Trophoblast cell (in vitro differentiated cells and primary cell): ENCODE data around the gene BACH2.
A peak's percentile ranks its signal among the peaks of the same experiment; 100 is the strongest.

Source experiments
- DNase-seq, 2 donors: peaks; one replicate each; pipeline ENCODE4 v3.0.0-alpha.2; 2016
- H2AFZ ChIP-seq: 2 replicates; pipeline ENCODE4 v1.6.1; 2013; ENCODE audit warnings: low read length, moderate library complexity, mild to moderate bottlenecking; ENCODE audit not compliant: insufficient read depth, poor library complexity
- H2AK5ac ChIP-seq: 2 replicates; pipeline ENCODE4 v1.6.1; 2013; ENCODE audit warnings: mild to moderate bottlenecking, low read length
- H2BK120ac ChIP-seq: 2 replicates; pipeline ENCODE4 v1.6.1; 2013; ENCODE audit warnings: low read length, mild to moderate bottlenecking, moderate library complexity; ENCODE audit not compliant: insufficient read depth, poor library complexity
- H2BK12ac ChIP-seq: 2 replicates; pipeline ENCODE4 v1.6.1; 2013; ENCODE audit warnings: mild to moderate bottlenecking, low read length, moderate library complexity
- H2BK5ac ChIP-seq: 2 replicates; pipeline ENCODE4 v1.6.1; 2013; ENCODE audit warnings: low read length, low read depth, moderate library complexity, mild to moderate bottlenecking; ENCODE audit not compliant: poor library complexity
- H3K14ac ChIP-seq: 2 replicates; pipeline ENCODE4 v1.6.1; 2013; ENCODE audit warnings: mild to moderate bottlenecking, low read length
- H3K18ac ChIP-seq: 2 replicates; pipeline ENCODE4 v1.6.1; 2013; ENCODE audit warnings: mild to moderate bottlenecking, low read length
- H3K23ac ChIP-seq: 2 replicates; pipeline ENCODE4 v1.6.1; 2013; ENCODE audit warnings: low read length
- H3K27ac ChIP-seq: 2 replicates; pipeline ENCODE4 v1.5.1; 2013; ENCODE audit warnings: low read depth, mild to moderate bottlenecking, inconsistent platforms, low read length, moderate library complexity
- H3K27me3 ChIP-seq: 2 replicates; pipeline ENCODE4 v1.6.1; 2013; ENCODE audit warnings: inconsistent platforms, mild to moderate bottlenecking, low read length, moderate library complexity; ENCODE audit not compliant: insufficient read depth
- H3K36me3 ChIP-seq, 2 experiments: 1 replicate in 1 of 2; 2 replicates in 1 of 2; pipeline ENCODE4 v1.6.1; 2013; ENCODE audit warnings: low read length in 2 of 2, mild to moderate bottlenecking in 2 of 2, moderate library complexity in 1 of 2; ENCODE audit not compliant: insufficient read depth in 2 of 2, control insufficient read depth in 1 of 2
- H3K4ac ChIP-seq: 2 replicates; pipeline ENCODE4 v1.6.1; 2013; ENCODE audit warnings: low read depth, mild to moderate bottlenecking, low read length, moderate library complexity
- H3K4me1 ChIP-seq, 2 experiments: 1 replicate in 1 of 2; 2 replicates in 1 of 2; pipeline ENCODE4 v1.6.1; 2013; ENCODE audit warnings: low read length in 2 of 2, mild to moderate bottlenecking in 2 of 2, moderate library complexity in 1 of 2; ENCODE audit not compliant: insufficient read depth in 2 of 2, control insufficient read depth in 1 of 2
- H3K4me2 ChIP-seq: 2 replicates; pipeline ENCODE4 v1.6.1; 2013; ENCODE audit warnings: inconsistent platforms, mild to moderate bottlenecking, low read length, moderate library complexity
- H3K4me3 ChIP-seq: 2 replicates; pipeline ENCODE4 v1.5.1; 2013; ENCODE audit warnings: mild to moderate bottlenecking, low read depth, low read length, inconsistent platforms
- H3K79me1 ChIP-seq: one replicate; pipeline ENCODE4 v1.6.1; 2013; ENCODE audit warnings: low read length
- H3K79me2 ChIP-seq: 2 replicates; pipeline ENCODE4 v1.6.1; 2013; ENCODE audit warnings: low read length, mild to moderate bottlenecking; ENCODE audit not compliant: control insufficient read depth, insufficient read depth, poor library complexity
- H3K9ac ChIP-seq: 2 replicates; pipeline ENCODE4 v1.6.1; 2013; ENCODE audit warnings: mild to moderate bottlenecking, low read length
- H3K9me3 ChIP-seq: 2 replicates; pipeline ENCODE4 v1.6.1; 2013; ENCODE audit warnings: low read depth, mild to moderate bottlenecking, control low read depth, inconsistent platforms, low read length; ENCODE audit not compliant: insufficient read depth
- H4K12ac ChIP-seq: 2 replicates; pipeline ENCODE4 v1.6.1; 2013; ENCODE audit warnings: low read depth, mild to moderate bottlenecking, low read length, moderate library complexity
- H4K8ac ChIP-seq: 2 replicates; pipeline ENCODE4 v1.6.1; 2013; ENCODE audit warnings: low read depth, mild to moderate bottlenecking, low read length, moderate library complexity
- H4K91ac ChIP-seq: one replicate; pipeline ENCODE4 v1.6.1; 2013; ENCODE audit warnings: low read depth, mild to moderate bottlenecking, low read length, moderate library complexity
- WGBS: extraction: QIAGEN DNeasy Blood & Tissue Kit; methylation state at CpG from one replicate; pipeline ENCODE4 v1.1.7; 2013; ENCODE audit warnings: missing lambda C conversion rate; ENCODE audit not compliant: insufficient read length, insufficient coverage; ENCODE audit errors: extremely low coverage; 5-methylcytosine and 5-hydroxymethylcytosine counted together

BACH2 gene

DNA sequence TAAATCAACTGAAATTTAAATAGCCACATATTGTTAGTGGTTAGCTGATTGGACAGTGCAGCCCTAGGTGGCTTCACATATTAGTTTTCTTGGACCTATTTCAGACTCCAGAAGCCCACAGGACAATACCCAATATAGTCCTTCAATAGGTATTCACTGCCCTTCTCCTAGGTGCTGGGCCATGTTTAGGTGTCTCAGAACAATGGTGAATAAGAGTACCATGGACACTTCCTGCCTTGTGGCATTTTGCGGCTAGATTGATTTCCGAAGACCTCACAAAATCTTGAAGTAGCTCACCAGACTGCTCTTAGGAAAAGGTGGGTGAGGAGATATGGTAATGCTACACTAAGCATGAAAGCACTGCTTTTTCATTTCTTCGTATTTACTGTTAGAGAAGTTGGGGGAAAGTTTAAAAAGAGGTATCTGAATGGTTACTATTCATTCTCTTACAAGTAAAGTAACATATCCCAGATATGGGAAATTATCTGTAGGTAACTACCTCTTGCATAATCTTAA is 203.0 kb downstream of the BACH2 start:
- no peak for DNase-seq
- H3K4me2 ChIP-seq: no peak overlapping the region

DNA sequence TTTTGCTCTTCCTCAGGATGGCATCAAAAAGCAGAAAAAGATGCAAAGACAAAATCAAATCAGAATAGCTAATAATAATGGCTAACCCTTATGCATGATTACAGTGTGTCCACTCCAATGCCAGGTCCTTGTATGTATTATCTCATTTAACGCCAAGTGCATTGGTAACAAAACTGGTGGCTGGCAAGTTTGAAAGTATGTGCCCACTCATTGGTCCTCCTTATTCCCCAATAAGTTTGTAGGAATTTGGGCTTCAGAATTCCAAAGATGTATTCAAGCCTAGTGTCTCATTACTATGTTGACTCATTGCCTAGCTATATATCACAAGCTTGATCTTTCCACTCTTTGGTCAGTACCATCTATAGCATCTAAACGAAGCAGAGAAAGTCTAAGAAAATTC is 205.8 kb downstream of the BACH2 start:
- Histone ChIP-seq H3K18ac (no peak overlapping the region), H2BK12ac (no peak overlapping the region), H2BK120ac (no peak overlapping the region), H3K4me3 (no peak overlapping the region), H3K4me1 (peaks cover 4 to 5% of the 10 kb centered on the region in 2 experiments), H3K79me2 (no peaks in the 10 kb centered on the region), H3K4ac (no peak overlapping the region), H2AK5ac (no peak overlapping the region), H4K91ac (no peak overlapping the region), H2BK5ac (no peak overlapping the region), H3K27ac (no peak overlapping the region), H3K4me2 (no peak overlapping the region), H3K36me3 (no peaks in the 10 kb centered on the region), H3K27me3 (no peaks in the 10 kb centered on the region), H3K14ac (no peak overlapping the region), H4K8ac (no peak overlapping the region), H4K12ac (no peak overlapping the region), H3K23ac (no peak overlapping the region), H3K9me3 (no peaks in the 10 kb centered on the region), H3K9ac (no peak overlapping the region), H2AFZ (no peak overlapping the region), H3K79me1 (no peaks in the 10 kb centered on the region)
- no peak for DNase-seq
- no CpG with 5 or more reads among the region's 2 CpGs for WGBS

More for the DNA sequence above, 203.0 kb downstream of the BACH2 start:
- Histone ChIP-seq H3K79me2 (no peaks in the 10 kb centered on the region), H3K27me3 (no peaks in the 10 kb centered on the region), H4K91ac (no peak overlapping the region), H3K27ac (no peak overlapping the region), H2BK5ac (no peak overlapping the region), H3K18ac (no peak overlapping the region), H3K23ac (no peak overlapping the region), H3K79me1 (peaks cover under 1% of the 10 kb centered on the region), H2BK12ac (no peak overlapping the region), H4K12ac (no peak overlapping the region), H2AK5ac (no peak overlapping the region), H3K4me3 (no peak overlapping the region), H3K36me3 (no peaks in the 10 kb centered on the region), H2AFZ (no peak overlapping the region), H3K4ac (no peak overlapping the region), H4K8ac (no peak overlapping the region), H2BK120ac (no peak overlapping the region), H3K4me1 (peaks cover 0 to under 1% of the 10 kb centered on the region in 2 experiments), H3K9ac (no peak overlapping the region), H3K9me3 (no peaks in the 10 kb centered on the region), H3K14ac (no peak overlapping the region)
- WGBS: no CpG with 5 or more reads among the region's 3 CpGs

- Histone ChIP-seq H2BK120ac (no peak overlapping the region), H2BK12ac (no peak overlapping the region), H3K4me2 (no peak overlapping the region), H3K79me2 (no peaks in the 10 kb centered on the region), H3K79me1 (peaks cover 2% of the 10 kb centered on the region), H4K8ac (no peak overlapping the region), H3K4me3 (no peak overlapping the region), H3K9ac (no peak overlapping the region), H4K12ac (no peak overlapping the region), H3K36me3 (no peaks in the 10 kb centered on the region), H3K18ac (no peak overlapping the region), H3K4ac (no peak overlapping the region), H3K27me3 (no peaks in the 10 kb centered on the region), H3K23ac (no peak overlapping the region), H2BK5ac (no peak overlapping the region), H3K9me3 (no peaks in the 10 kb centered on the region), H2AK5ac (no peak overlapping the region), H3K14ac (no peak overlapping the region), H2AFZ (no peak overlapping the region), H3K27ac (peak overlapping the region; percentile 37), H4K91ac (no peak overlapping the region), H3K4me1 (peaks cover 4 to 5% of the 10 kb centered on the region in 2 experiments)
- DNase-seq: peak in 1 of 2 donors; percentile 23
Measured at GRCh38 chr6:90088009-90088408, 208.6 kb downstream of the BACH2 start.

- no peak overlapping the region for H3K4ac ChIP-seq
- no peaks in the 10 kb centered on the region for H3K36me3 ChIP-seq
- H2BK12ac ChIP-seq: no peak overlapping the region
- H2BK5ac ChIP-seq: no peak overlapping the region
- no peak for DNase-seq
- H3K18ac ChIP-seq: no peak overlapping the region
- no peak overlapping the region for H3K23ac ChIP-seq
- no peaks in the 10 kb centered on the region for H3K27me3 ChIP-seq
- no peak overlapping the region for H3K4me3 ChIP-seq
- H4K8ac ChIP-seq: no peak overlapping the region
- no CpG with 5 or more reads among the region's 5 CpGs for WGBS
- H3K4me2 ChIP-seq: no peak overlapping the region
- no peaks in the 10 kb centered on the region for H3K79me2 ChIP-seq
- peaks cover 4 to 5% of the 10 kb centered on the region in 2 experiments for H3K4me1 ChIP-seq
- no peak overlapping the region for H2BK120ac ChIP-seq
- no peak overlapping the region for H2AFZ ChIP-seq
- H3K79me1 ChIP-seq: peaks cover 2% of the 10 kb centered on the region
- H3K9me3 ChIP-seq: no peaks in the 10 kb centered on the region
- H4K91ac ChIP-seq: no peak overlapping the region
- H3K9ac ChIP-seq: no peak overlapping the region
- H2AK5ac ChIP-seq: no peak overlapping the region
- H4K12ac ChIP-seq: no peak overlapping the region
- no peak overlapping the region for H3K14ac ChIP-seq
- H3K27ac ChIP-seq: no peak overlapping the region
Measured at GRCh38 chr6:90087106-90087833, 209.4 kb downstream of the BACH2 start.
